8988T (cell line): ENCODE measurements around the gene NNMT.

ENCODE experiments used
- DNase-seq: peaks from one replicate; pipeline ENCODE4 v3.0.0; 2011

The NNMT gene

DNA sequence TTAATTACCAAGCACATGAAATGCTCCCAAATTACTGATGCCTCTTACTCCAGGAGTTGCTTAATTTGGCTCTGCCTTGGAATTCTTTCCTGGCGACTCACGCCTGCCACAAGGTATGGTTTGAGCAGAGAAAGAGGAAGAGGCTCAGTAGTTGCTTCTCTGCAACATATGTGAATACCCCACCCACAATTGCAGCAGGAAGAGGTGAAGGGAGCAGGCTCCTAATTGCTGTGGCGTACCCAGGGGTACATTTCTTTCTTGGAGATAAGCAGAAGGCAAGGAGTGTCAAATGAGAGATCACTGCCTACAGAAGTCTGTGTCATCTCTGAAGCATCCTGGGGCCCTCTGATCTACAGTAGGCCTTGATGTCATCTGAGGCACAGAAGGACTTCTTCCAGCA lies 10.6 kb upstream of the NNMT start:
- DNase-seq = no peak

GRCh38 chr11:114286229-114286628 lies 10.0 kb upstream of the NNMT start:
- DNase-seq = no peak

GRCh38 chr11:114287154-114287553 lies 9.0 kb upstream of the NNMT start:
- DNase-seq = no peak

GRCh38 chr11:114288136-114288535 lies 8.1 kb upstream of the NNMT start:
- DNase-seq = no peak

DNA sequence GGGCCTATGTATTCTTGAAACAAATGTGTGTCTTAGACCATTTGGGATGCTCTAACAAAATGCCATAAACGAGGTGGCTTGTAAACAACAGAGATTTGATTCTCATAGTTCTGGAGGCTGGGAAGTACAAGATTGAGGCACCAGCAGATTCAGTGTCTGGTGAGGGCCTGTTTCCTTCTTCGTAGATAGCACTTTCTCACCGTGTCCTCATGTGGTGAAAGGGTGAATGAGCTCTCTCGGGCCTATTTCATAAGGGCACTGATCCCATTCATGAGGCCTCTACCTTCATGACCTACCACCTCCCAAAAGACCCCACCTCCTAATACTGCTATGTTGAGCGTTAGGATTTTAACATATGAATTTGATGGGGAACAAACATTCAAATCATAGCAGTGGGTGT lies 6.4 kb upstream of the NNMT start:
- DNase-seq = no peak

DNA sequence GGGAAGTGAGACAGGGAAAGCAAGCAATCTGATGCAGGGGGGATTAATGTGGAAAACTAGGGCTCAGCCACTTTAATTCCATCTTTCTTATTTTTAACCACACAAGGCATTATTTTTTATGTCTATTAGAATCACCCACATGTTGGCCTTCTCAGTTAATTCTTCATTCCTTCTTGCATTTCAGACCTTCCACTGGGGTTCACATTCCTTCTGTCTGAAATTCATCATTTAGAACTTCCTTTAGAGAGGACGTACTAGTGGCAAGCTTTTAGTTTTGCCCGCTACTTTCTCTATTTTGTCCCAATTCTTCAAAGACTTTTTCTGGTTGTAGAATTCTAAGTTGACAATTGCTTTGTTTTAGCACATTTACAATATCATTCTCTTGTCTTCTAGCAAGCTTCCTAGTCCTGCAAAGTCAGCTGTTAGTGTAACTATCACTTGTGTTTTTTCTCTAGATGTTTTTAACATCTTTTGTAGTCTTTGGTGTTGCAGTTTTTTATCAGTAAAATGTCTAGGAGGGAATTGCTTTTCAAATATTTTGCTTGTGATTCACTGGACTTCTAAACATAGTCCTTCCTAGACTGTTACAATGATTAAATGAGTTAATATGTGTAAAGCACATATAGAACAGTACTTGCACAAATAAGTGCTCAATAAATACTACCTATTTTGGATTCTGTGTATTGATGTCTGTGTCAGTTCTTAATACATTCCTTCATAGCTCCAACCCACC lies 5.5 kb upstream of the NNMT start:
- no peak for DNase-seq

- no peak for DNase-seq
Measured at GRCh38 chr11:114291381-114291780, 4.8 kb upstream of the NNMT start.

GRCh38 chr11:114291842-114292680 lies 4.1 kb upstream of the NNMT start:
- DNase-seq = no peak

GRCh38 chr11:114293201-114293711 lies 2.9 kb upstream of the NNMT start:
- DNase-seq = no peak

DNA sequence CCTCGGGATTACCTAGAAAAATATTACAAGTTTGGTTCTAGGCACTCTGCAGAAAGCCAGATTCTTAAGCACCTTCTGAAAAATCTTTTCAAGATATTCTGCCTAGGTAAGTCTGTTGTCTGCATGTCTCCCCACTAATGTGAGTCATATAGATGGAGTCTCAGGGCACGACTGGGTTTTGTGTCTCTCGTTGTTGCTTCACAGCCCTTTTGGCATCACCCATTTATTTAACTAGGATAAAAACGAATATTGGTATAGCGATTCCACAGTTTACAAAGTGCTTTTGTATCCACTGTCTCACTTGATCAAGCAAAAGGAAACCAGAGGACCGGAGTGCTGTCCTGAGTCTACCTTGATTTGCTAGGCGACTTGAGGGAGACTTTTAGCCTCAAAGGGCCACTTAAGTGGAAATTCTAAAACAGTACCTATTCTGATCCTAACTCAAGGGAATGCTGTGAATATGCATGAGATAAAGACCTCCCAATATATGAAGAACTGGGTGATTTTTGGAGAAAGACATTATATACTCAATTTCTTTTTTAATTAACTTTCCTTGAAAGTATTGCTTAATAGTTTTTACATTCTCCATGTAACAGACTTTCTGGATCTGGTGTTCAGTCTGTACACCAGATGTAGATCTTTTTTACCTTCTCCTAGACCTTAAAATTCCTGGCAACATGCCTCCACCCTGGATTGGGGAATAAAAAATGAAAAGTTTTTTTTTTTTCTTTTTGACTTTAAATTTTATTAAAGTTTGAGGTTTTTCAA lies 590 bp downstream of the NNMT start:
- DNase-seq = no peak

DNA sequence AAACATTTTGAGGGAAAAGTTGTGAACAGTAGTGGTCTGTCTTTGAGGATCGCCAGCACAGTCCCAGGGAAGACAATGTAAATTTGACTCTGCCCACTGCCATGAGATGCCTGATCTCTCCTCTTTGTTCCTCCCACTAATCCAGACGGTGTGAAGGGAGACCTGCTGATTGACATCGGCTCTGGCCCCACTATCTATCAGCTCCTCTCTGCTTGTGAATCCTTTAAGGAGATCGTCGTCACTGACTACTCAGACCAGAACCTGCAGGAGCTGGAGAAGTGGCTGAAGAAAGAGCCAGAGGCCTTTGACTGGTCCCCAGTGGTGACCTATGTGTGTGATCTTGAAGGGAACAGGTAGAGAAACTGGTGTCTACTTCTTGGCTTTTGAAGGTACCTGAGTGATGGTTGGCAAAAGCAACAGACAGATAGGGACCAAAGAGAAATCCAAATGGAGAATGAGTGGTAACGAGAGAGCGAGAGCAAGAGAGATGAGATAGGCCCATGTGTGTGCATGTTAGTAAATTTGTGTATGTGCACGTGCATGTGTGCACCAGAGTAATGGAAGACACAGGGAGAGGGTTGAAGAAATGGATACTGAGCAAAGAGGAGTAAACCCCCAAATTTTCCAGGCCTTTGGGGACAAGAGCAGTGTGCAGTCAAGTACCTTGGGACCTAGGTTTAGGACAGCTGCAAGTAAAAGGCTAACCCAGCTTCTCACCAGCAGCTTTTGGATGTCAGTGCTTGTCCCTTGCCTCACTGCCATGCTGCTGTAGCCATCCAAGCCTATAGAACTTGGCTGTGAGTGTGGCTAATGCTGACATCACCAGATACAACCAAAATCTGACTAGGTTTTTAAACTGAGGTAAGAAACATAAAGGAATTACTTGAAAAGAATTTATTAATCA lies 1.9 kb downstream of the NNMT start:
- no peak for DNase-seq

GRCh38 chr11:114298710-114299109 lies 2.5 kb downstream of the NNMT start:
- DNase-seq = no peak

DNA sequence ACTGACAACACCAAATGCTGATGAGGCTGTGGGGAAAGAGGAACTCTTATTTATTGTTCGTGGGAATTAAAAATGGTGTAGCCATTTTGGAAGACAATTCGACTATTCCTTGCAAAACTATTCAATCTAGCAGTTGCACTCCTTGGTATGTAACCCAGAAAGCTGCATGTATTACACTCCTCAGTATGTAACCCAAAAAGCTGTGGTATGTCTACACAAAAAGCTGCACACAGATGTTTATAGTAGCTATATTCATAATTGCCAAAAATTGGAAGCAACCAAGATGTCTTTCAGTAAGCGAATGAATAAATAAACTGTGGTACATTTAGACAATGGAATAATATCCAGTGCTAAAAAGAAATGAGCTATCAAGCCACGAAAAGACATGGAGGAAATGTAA lies 4.9 kb downstream of the NNMT start:
- no peak for DNase-seq

DNA sequence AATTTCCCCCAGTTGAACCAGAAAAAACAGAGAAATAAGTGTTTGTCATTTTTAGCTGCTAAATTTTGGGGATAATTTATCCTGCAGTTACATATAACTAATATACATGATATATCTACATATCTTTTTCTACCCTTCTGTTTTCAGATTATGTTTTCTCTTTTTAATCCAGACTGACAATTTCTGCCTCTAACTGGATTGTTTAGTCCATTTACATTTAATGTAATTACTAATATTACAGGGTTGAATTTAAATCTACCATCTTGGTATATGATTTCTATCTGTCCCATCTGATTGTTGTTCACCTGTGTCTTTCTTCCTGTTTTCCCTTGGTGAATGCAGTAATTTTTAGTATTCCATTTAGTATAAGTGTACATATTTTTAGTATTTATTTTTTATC lies 5.7 kb downstream of the NNMT start:
- DNase-seq = no peak

DNA sequence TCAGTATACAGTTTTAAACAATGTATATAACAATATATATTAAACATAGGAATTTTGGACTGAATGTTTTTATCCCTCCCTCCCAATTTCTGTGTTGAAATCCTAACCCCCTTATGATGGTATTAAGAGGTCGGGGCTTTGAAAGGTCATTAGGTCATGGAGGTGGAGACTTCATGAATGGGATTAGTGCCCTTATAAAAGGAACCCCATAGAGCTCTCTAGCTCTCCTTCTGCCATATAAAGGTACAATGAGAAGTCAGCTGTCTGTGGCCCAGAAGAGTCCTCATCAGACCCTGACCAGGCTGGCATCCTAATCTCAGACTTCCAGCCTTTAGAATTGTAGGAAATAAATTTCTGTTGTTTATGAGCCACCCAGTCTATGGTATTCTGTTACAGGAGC lies 6.5 kb downstream of the NNMT start:
- DNase-seq = no peak

DNA sequence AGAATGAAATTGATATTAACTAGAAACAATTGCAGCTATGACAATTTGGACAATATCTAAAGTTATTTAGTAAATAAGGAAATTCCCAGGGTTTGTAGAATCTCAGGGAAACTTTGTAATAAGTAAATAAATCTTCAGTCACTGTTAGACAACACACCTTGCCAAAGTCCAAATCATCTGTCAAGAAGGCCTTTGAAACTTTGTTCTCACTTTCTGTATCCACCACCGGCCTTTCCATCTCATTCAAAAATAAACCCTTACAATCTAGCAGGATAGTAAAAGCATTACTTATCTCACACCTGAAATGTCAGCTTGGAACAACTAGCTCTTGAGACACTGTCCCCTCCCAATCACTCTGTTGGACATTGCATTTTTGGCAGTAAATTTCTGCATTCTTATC lies 7.9 kb downstream of the NNMT start:
- no peak for DNase-seq

DNA sequence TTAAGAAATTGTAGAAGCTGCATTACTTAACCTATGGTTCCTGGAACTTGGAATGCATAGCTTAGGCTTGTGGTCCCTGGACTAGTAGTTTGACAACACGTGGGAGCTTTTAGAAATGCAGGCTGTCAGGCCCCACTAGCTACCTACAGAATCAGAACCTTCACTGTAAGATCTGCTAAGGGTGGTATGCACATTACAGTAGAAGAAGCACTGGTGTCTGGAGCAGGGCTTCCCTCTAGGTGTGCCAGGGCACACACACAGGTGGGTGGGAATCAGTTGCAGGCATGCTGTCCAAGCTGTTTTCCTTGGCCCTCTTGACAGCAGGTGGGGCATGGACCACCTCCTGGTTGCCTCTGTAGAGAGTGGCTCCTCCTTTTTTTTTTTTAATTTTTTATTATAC lies 8.8 kb downstream of the NNMT start:
- DNase-seq = no peak

DNA sequence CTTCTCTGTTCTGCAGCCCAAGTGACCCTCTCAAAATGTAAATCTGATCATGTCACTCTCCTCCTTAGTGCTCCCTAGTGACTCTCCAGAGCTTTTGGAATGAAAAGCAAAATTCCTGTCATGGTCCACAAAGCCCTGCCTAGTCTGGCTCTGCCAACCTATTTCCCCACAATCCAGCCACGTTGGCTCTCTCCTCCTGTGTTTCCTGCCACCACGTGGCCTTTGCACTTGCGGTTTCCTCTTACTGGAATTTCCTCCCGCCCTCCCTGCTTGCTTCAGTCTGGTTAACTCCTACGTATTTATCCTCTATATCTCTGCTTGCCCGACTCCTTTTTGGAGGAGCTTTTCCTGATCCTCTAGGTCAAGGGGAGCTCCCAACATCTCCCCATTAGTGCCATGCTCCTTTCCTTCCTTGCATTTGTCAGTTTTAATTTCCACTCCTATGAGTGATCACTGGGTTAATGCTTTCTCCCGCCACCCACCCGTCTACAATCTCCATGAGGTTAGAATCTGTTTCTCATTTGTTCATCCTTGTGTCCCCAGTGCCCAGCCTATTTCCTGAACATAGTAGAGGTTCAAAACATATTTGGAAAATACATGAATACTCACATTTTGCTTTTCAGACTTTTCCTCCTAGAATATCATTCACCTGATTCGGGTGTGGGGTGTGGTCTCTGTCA lies 11.5 kb downstream of the NNMT start:
- no peak for DNase-seq

DNA sequence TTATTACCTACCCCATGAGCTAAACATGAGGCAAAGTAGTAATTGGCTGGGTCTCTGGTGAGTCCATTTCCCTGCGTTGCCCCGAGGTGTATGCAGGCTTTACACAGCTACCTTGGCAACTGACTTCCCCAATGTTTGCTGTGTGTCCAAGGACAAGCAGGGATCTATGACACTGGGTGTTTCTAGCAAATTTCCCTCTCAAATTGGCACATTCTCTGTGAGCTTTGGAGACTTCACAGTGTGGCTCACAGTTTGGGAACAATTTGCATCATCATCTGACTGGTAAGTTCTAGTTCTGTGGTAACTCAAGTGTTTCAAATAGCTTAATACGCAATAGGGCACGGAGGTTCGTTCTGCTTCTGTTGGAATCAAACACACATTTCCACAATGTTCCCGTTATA lies 12.5 kb downstream of the NNMT start:
- no peak for DNase-seq

DNA sequence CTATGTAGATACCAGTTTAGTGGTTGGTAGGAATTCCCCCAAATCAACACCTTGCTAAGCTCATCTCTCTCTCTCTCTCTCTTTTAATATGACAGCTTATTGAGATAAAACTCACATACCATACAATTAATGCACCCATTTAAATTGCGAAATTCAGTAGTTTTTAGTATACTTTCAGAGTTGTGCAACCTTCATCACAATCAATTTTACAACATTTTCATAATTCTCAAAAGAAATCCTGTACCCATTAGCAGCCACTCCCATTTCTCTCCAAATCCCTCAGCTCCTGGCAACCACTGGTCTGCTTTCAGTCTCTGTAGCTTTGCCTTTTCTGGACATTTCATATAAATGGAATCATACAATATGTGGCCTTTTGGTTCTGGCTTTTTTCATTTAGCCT lies 13.3 kb downstream of the NNMT start:
- no peak for DNase-seq

GRCh38 chr11:114310095-114310494 lies 13.9 kb downstream of the NNMT start:
- no peak for DNase-seq

DNA sequence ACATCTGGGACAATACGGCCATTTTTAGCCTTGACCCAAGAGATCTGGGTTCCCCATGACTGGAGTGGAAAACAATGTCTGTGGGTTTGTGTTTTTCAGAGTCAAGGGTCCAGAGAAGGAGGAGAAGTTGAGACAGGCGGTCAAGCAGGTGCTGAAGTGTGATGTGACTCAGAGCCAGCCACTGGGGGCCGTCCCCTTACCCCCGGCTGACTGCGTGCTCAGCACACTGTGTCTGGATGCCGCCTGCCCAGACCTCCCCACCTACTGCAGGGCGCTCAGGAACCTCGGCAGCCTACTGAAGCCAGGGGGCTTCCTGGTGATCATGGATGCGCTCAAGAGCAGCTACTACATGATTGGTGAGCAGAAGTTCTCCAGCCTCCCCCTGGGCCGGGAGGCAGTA lies 15.7 kb downstream of the NNMT start:
- no peak for DNase-seq
